SW 1271 (cell line): Measurements from ENCODE around the gene GLT8D2.

Experiments used
- DNase-seq, 2 experiments: peaks; one replicate each; lab custom pipeline; 2025; lab: John Stamatoyannopoulos, UW

Gene GLT8D2

GRCh38 chr12:103948746-103949406, 101.1 kb downstream of the GLT8D2 start:
- DNase-seq, result no peak

- no peak for DNase-seq
Measured at GRCh38 chr12:103947871-103948555, 102.0 kb downstream of the GLT8D2 start.

DNA sequence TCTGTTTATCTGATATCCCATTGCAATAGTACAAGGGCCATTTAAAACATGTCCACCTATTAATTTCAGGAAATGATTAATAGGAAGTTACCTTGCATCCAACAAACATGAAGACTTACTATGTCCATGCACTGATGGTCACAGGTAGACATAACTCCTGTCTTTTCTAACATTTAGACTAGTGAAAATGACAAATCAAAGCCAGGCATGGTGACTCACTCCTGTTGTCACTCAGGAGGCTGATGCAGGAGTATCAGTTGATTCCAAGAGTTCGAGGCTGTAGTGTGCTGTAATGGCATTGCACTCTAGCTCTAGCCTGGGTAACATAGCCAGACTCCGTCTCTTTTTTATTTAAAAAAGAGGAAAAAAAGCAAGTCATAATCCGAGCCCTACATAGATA, 105.0 kb downstream of the GLT8D2 start:
- DNase-seq, result no peak
